ENCODE measurements around the gene NANOGP8.

The NANOGP8 gene

GRCh38 chr15:35115155-35115725 lies 30.1 kb upstream of the NANOGP8 start:
- DNase-seq (ENCODE audit: extremely low read depth, insufficient read length), result no peak

GRCh38 chr15:35112346-35112745 lies 27.3 kb upstream of the NANOGP8 start:
- no peaks in the 10 kb centered on the region for H3K36me3 ChIP-seq (ENCODE audit: control insufficient read depth, insufficient read depth, low read length)
- DNase-seq (ENCODE audit: extremely low read depth, insufficient read length), result no peak
- no peaks in the 10 kb centered on the region for H3K27me3 ChIP-seq (replicated peaks; ENCODE audit: control insufficient read depth, insufficient read depth, low read length)
- no peak overlapping the region for H3K4me3 ChIP-seq (replicated peaks; ENCODE audit: low read depth, low read length)
- TF ChIP-seq, protein P1, sequence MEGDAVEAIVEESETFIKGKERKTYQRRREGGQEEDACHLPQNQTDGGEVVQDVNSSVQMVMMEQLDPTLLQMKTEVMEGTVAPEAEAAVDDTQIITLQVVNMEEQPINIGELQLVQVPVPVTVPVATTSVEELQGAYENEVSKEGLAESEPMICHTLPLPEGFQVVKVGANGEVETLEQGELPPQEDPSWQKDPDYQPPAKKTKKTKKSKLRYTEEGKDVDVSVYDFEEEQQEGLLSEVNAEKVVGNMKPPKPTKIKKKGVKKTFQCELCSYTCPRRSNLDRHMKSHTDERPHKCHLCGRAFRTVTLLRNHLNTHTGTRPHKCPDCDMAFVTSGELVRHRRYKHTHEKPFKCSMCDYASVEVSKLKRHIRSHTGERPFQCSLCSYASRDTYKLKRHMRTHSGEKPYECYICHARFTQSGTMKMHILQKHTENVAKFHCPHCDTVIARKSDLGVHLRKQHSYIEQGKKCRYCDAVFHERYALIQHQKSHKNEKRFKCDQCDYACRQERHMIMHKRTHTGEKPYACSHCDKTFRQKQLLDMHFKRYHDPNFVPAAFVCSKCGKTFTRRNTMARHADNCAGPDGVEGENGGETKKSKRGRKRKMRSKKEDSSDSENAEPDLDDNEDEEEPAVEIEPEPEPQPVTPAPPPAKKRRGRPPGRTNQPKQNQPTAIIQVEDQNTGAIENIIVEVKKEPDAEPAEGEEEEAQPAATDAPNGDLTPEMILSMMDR (IDR thresholded peaks at IDR 0.05; ENCODE audit: insufficient read depth, low read length, poor library complexity, severe bottlenecking), result no peak

More at GRCh38 chr15:35115155-35115725, 30.1 kb upstream of the NANOGP8 start:
- Histone ChIP-seq H3K36me3 (ENCODE audit: control insufficient read depth, insufficient read depth, low read length) (no peaks in the 10 kb centered on the region), H3K27me3 (replicated peaks; ENCODE audit: control insufficient read depth, insufficient read depth, low read length) (no peaks in the 10 kb centered on the region), H3K4me3 (replicated peaks; ENCODE audit: low read depth, low read length) (no peak overlapping the region)
- TF ChIP-seq, protein P1 (IDR thresholded peaks at IDR 0.05; ENCODE audit: insufficient read depth, low read length, poor library complexity, severe bottlenecking), result no peak

DNA sequence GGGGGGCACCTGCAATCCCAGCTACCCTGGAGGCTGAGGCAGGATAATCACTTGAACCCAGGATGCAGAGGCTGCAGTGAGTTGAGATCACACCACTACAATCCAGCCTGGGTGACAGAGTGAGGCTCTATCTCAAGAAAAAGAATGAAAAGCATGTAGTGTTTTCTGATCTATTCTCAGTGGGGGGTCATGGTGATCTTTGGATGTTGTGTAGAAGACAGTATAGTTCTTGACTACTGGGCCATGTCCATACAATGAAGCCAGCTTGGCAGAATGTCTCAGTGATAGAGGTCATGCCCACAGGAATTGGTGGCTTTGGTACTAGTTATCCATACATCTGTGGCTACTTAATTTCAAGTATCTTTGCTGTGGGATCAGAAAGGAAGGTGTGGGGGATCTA lies 26.8 kb upstream of the NANOGP8 start:
- TF ChIP-seq, protein P1 (IDR thresholded peaks at IDR 0.05; ENCODE audit: insufficient read depth, low read length, poor library complexity, severe bottlenecking), result no peak
- H3K27me3 ChIP-seq (replicated peaks; ENCODE audit: control insufficient read depth, insufficient read depth, low read length), result no peaks in the 10 kb centered on the region

DNA sequence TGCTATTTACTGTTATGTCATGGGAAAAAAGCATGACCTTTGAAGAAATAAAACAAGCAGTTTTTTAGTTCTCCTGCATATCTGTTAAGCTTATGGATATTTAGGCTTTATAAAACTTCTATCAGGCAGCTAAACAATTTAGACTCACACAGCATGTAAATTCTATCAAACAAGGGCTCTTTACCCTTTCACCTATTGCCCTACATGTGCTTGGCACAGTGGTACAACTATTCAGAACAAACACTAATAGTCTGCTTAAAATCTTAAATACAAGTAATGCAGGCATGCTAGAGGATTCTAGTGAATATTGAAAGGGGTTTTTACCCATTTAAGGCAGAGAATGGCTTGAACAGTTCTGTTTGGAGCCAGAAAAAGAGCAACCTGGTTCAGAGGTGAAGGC lies 23.4 kb upstream of the NANOGP8 start:
- TF ChIP-seq, protein P1 (IDR thresholded peaks at IDR 0.05; ENCODE audit: insufficient read depth, low read length, poor library complexity, severe bottlenecking), result no peak
- Histone ChIP-seq H3K4me3 (replicated peaks; ENCODE audit: low read depth, low read length) (no peak overlapping the region), H3K36me3 (ENCODE audit: control insufficient read depth, insufficient read depth, low read length) (no peaks in the 10 kb centered on the region), H3K27me3 (replicated peaks; ENCODE audit: control insufficient read depth, insufficient read depth, low read length) (no peaks in the 10 kb centered on the region)
- DNase-seq (ENCODE audit: extremely low read depth, insufficient read length), result no peak

More for the DNA sequence above, 26.8 kb upstream of the NANOGP8 start:
- DNase-seq (ENCODE audit: extremely low read depth, insufficient read length), result no peak
- Histone ChIP-seq H3K4me3 (replicated peaks; ENCODE audit: low read depth, low read length) (no peak overlapping the region), H3K36me3 (ENCODE audit: control insufficient read depth, insufficient read depth, low read length) (no peaks in the 10 kb centered on the region)

GRCh38 chr15:35107561-35107960 lies 22.5 kb upstream of the NANOGP8 start:
- TF ChIP-seq, protein P1 (IDR thresholded peaks at IDR 0.05; ENCODE audit: insufficient read depth, low read length, poor library complexity, severe bottlenecking), result no peak
- Histone ChIP-seq H3K36me3 (ENCODE audit: control insufficient read depth, insufficient read depth, low read length) (no peaks in the 10 kb centered on the region), H3K4me3 (replicated peaks; ENCODE audit: low read depth, low read length) (no peak overlapping the region), H3K27me3 (replicated peaks; ENCODE audit: control insufficient read depth, insufficient read depth, low read length) (no peaks in the 10 kb centered on the region)
- DNase-seq (ENCODE audit: extremely low read depth, insufficient read length), result no peak

DNA sequence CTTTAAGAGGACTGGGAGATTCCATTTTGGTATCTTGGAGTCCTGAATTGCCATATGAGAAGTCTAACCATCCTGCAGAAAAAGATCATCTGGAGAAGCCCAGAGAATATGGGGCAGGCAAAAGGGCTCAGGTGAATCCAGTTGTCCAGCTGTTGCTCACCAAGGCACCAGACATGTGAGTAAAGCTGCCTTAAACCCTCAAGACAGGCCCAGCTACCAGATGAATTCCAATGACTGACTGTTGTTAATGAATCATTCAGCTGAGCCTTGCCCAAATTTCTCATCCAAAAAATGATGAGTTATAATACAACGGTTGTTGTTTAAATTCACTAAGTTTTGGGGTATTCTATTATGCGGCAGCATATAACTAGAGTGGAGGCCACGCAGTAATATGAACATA lies 22.0 kb upstream of the NANOGP8 start:
- no peak overlapping the region for H3K4me3 ChIP-seq (replicated peaks; ENCODE audit: low read depth, low read length)
- no peak for DNase-seq (ENCODE audit: extremely low read depth, insufficient read length)
- H3K36me3 ChIP-seq (ENCODE audit: control insufficient read depth, insufficient read depth, low read length), result no peaks in the 10 kb centered on the region
- TF ChIP-seq, protein P1 (IDR thresholded peaks at IDR 0.05; ENCODE audit: insufficient read depth, low read length, poor library complexity, severe bottlenecking), result no peak
- no peaks in the 10 kb centered on the region for H3K27me3 ChIP-seq (replicated peaks; ENCODE audit: control insufficient read depth, insufficient read depth, low read length)
